Neural cell (in vitro differentiated cells): Measurements from ENCODE around the gene COL4A1.

ENCODE experiments used
- EP300 ChIP-seq: fragments of 450-650 bp; conservative IDR thresholded peaks from 2 replicates; pipeline ENCODE4 v1.6.1; 2014; ENCODE audit warnings: antibody characterized with exemption, mild to moderate bottlenecking, moderate library complexity; ENCODE audit not compliant: poor library complexity, severe bottlenecking
- EZH2 ChIP-seq: fragments of 200-600, 300-800 bp; shearing (Covaris generic), sonication (generic); IDR thresholded peaks from 2 replicates; pipeline ENCODE4 v1.6.1; 2014; ENCODE audit warnings: antibody characterized with exemption, low read length, borderline replicate concordance, mild to moderate bottlenecking; ENCODE audit not compliant: insufficient read depth, poor library complexity, severe bottlenecking
- POLR2AphosphoS5 ChIP-seq: IDR thresholded peaks from 2 replicates; pipeline ENCODE4 v1.6.1; 2012
- RAD21 ChIP-seq: fragments of 450-650 bp; conservative IDR thresholded peaks from 2 replicates; pipeline ENCODE4 v1.6.1; 2014; ENCODE audit warnings: antibody characterized with exemption, mild to moderate bottlenecking, moderate library complexity
- TAF1 ChIP-seq: IDR thresholded peaks from 2 replicates; pipeline ENCODE4 v1.6.1; 2012; ENCODE audit warnings: low read depth
- TF ChIP-seq, protein P1 (sequence below): fragments of 450-650 bp; IDR thresholded peaks from 2 replicates; pipeline ENCODE4 v1.5.1; 2014; ENCODE audit warnings: antibody characterized with exemption, mild to moderate bottlenecking, moderate library complexity; ENCODE audit not compliant: poor library complexity, severe bottlenecking
- TF ChIP-seq, protein P2 (sequence below): IDR thresholded peaks from 2 replicates; pipeline ENCODE4 v1.6.1; 2012; ENCODE audit warnings: borderline replicate concordance

GRCh38 chr13:110193491-110193890 is 113.5 kb downstream of the COL4A1 start:
- TF ChIP-seq RAD21 (no peak), EZH2 (no peak), POLR2AphosphoS5 (no peak), TAF1 (no peak), EP300 (no peak)
- TF ChIP-seq, protein P1, sequence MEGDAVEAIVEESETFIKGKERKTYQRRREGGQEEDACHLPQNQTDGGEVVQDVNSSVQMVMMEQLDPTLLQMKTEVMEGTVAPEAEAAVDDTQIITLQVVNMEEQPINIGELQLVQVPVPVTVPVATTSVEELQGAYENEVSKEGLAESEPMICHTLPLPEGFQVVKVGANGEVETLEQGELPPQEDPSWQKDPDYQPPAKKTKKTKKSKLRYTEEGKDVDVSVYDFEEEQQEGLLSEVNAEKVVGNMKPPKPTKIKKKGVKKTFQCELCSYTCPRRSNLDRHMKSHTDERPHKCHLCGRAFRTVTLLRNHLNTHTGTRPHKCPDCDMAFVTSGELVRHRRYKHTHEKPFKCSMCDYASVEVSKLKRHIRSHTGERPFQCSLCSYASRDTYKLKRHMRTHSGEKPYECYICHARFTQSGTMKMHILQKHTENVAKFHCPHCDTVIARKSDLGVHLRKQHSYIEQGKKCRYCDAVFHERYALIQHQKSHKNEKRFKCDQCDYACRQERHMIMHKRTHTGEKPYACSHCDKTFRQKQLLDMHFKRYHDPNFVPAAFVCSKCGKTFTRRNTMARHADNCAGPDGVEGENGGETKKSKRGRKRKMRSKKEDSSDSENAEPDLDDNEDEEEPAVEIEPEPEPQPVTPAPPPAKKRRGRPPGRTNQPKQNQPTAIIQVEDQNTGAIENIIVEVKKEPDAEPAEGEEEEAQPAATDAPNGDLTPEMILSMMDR, result no peak
- TF ChIP-seq, protein P2, sequence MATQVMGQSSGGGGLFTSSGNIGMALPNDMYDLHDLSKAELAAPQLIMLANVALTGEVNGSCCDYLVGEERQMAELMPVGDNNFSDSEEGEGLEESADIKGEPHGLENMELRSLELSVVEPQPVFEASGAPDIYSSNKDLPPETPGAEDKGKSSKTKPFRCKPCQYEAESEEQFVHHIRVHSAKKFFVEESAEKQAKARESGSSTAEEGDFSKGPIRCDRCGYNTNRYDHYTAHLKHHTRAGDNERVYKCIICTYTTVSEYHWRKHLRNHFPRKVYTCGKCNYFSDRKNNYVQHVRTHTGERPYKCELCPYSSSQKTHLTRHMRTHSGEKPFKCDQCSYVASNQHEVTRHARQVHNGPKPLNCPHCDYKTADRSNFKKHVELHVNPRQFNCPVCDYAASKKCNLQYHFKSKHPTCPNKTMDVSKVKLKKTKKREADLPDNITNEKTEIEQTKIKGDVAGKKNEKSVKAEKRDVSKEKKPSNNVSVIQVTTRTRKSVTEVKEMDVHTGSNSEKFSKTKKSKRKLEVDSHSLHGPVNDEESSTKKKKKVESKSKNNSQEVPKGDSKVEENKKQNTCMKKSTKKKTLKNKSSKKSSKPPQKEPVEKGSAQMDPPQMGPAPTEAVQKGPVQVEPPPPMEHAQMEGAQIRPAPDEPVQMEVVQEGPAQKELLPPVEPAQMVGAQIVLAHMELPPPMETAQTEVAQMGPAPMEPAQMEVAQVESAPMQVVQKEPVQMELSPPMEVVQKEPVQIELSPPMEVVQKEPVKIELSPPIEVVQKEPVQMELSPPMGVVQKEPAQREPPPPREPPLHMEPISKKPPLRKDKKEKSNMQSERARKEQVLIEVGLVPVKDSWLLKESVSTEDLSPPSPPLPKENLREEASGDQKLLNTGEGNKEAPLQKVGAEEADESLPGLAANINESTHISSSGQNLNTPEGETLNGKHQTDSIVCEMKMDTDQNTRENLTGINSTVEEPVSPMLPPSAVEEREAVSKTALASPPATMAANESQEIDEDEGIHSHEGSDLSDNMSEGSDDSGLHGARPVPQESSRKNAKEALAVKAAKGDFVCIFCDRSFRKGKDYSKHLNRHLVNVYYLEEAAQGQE, result no peak
